Activated CD8-positive, alpha-beta T cell treated with anti-CD3 and anti-CD28 coated beads for 36 hours (primary cell): ENCODE measurements around the gene ATP1A1. TPM values are rescaled to one million over a fixed set of nuclear protein-coding genes. Genes with fewer than 3 reads are reported as not detected.

Experiments used
- ATAC-seq: fragments of 200-7000 bp; cut with Tn5 transposase; one replicate; pipeline ENCODE4 v1.10.0; 2021; ENCODE audit warnings: mild to moderate bottlenecking, moderate library complexity
- CTCF ChIA-PET: fragments of 350-600 bp; sonication (Branson Sonifier 250); formaldehyde crosslinking; loops from one replicate; lab custom pipeline; 2021; ENCODE audit warnings: antibody characterized with exemption; lab: Charles Lee
- POLR2A ChIA-PET: fragments of 350-600 bp; sonication (Branson Sonifier 250); formaldehyde crosslinking; loops from one replicate; lab custom pipeline; 2021; ENCODE audit warnings: antibody characterized with exemption; lab: Charles Lee
- DNase-seq: peaks from one replicate; pipeline ENCODE4 v3.0.0-alpha.2; 2020
- H3K27ac Mint-ChIP-seq: one replicate; pipeline ENCODE4 v1.8.0; 2021; ENCODE audit warnings: mild to moderate bottlenecking, mixed read lengths
- H3K27me3 Mint-ChIP-seq: one replicate; pipeline ENCODE4 v1.8.0; 2021; ENCODE audit warnings: mixed read lengths
- H3K36me3 Mint-ChIP-seq: one replicate; pipeline ENCODE4 v1.8.0; 2021; ENCODE audit warnings: low read depth, mixed read lengths
- H3K4me1 Mint-ChIP-seq: one replicate; pipeline ENCODE4 v1.8.0; 2021; ENCODE audit warnings: low read depth, mixed read lengths
- H3K4me3 Mint-ChIP-seq: one replicate; pipeline ENCODE4 v1.8.0; 2021; ENCODE audit warnings: mild to moderate bottlenecking, moderate library complexity, mixed read lengths
- H3K9me3 Mint-ChIP-seq: one replicate; pipeline ENCODE4 v1.8.0; 2021; ENCODE audit warnings: mixed read lengths
- CTCF ChIP-seq: fragments of 200-600 bp; IDR thresholded peaks from one replicate; pipeline ENCODE4 v1.8.0; 2022; ENCODE audit warnings: antibody characterized with exemption, mild to moderate bottlenecking
- intact Hi-C: fragments of 100-400 bp; cut with micrococcal nuclease; formaldehyde crosslinking; loops from one replicate; pipeline ENCODE4 v1.10.0; 2022
- total RNA-seq, 2 experiments: library from RNA; stranded (reverse); gene quantifications; one replicate each; pipeline ENCODE4 v1.2.3, GENCODE V29; 2021

The ATP1A1 gene
- total RNA-seq, 2 experiments from 2014 or later, result 201 to 202 TPM

- Mint-ChIP-seq H3K4me1 (peaks cover 42% of the 10 kb centered on the region), H3K4me3 (no peak overlapping the region), H3K27ac (peak overlapping the region; percentile 2), H3K9me3 (no peaks in the 10 kb centered on the region), H3K36me3 (no peaks in the 10 kb centered on the region), H3K27me3 (no peaks in the 10 kb centered on the region)
- intact Hi-C loops, result no loop called here
- ChIA-PET POLR2A (no interaction called here), CTCF (interaction anchor here (1.5 kb wide), 1 partner anchor 138 kb away, joined by 5 read pairs; no protein-coding TSS in a partner anchor)
- no peak for TF ChIP-seq CTCF
- no peak for DNase-seq
- ATAC-seq, result no peak
Measured at GRCh38 chr1:116346943-116347673, 25.9 kb upstream of the ATP1A1 start.

- intact Hi-C loops, result no loop called here
- TF ChIP-seq CTCF, result no peak
- Mint-ChIP-seq H3K9me3 (no peaks in the 10 kb centered on the region), H3K4me1 (peaks cover 46% of the 10 kb centered on the region), H3K36me3 (no peaks in the 10 kb centered on the region), H3K27ac (no peak overlapping the region), H3K27me3 (no peaks in the 10 kb centered on the region), H3K4me3 (no peak overlapping the region)
- POLR2A ChIA-PET, result no interaction called here
- DNase-seq (no peak), ATAC-seq (no peak)
- CTCF ChIA-PET, result interaction anchor here (1.5 kb wide), 1 partner anchor 138 kb away, joined by 5 read pairs; no protein-coding TSS in a partner anchor
Measured at GRCh38 chr1:116347696-116348095, 25.3 kb upstream of the ATP1A1 start.

- TF ChIP-seq CTCF, result no peak
- ATAC-seq, result no peak
- Mint-ChIP-seq H3K9me3 (no peaks in the 10 kb centered on the region), H3K4me1 (peaks cover 43% of the 10 kb centered on the region), H3K36me3 (no peaks in the 10 kb centered on the region), H3K27me3 (no peaks in the 10 kb centered on the region), H3K4me3 (no peak overlapping the region), H3K27ac (no peak overlapping the region)
- DNase-seq, result no peak
- ChIA-PET CTCF (no interaction called here), POLR2A (no interaction called here)
- intact Hi-C loops, result no loop called here
Measured at GRCh38 chr1:116350097-116350645, 22.9 kb upstream of the ATP1A1 start.

GRCh38 chr1:116351914-116352313, 21.1 kb upstream of the ATP1A1 start:
- Mint-ChIP-seq H3K36me3 (no peaks in the 10 kb centered on the region), H3K27ac (peak overlapping the region; percentile 47), H3K4me3 (no peak overlapping the region), H3K4me1 (peaks cover 34% of the 10 kb centered on the region), H3K27me3 (no peaks in the 10 kb centered on the region), H3K9me3 (no peaks in the 10 kb centered on the region)
- CTCF ChIA-PET, result interaction anchor here (1.5 kb wide), 1 partner anchor 134 kb away, joined by 4 read pairs; no protein-coding TSS in a partner anchor
- ATAC-seq (no peak), DNase-seq (no peak)
- POLR2A ChIA-PET, result no interaction called here
- intact Hi-C loops, result no loop called here
- TF ChIP-seq CTCF, result no peak

GRCh38 chr1:116352349-116352813, 20.7 kb upstream of the ATP1A1 start:
- intact Hi-C loops, result no loop called here
- peaks cover 32% of the 10 kb centered on the region for H3K4me1 Mint-ChIP-seq
- CTCF ChIA-PET, result interaction anchor here (0.6 to 1.5 kb wide), 2 partner anchors 24 to 133 kb away, joined by 3 to 4 read pairs; no protein-coding TSS in a partner anchor
- ATAC-seq (peak; percentile 64), DNase-seq (peak; percentile 36)
- POLR2A ChIA-PET, result no interaction called here
- no peak overlapping the region for H3K4me3 Mint-ChIP-seq
- no peak for TF ChIP-seq CTCF
- H3K9me3 Mint-ChIP-seq, result no peaks in the 10 kb centered on the region
- H3K36me3 Mint-ChIP-seq, result no peaks in the 10 kb centered on the region
- H3K27ac Mint-ChIP-seq, result peak overlapping the region; percentile 47
- no peaks in the 10 kb centered on the region for H3K27me3 Mint-ChIP-seq
